Progenitor cell of endocrine pancreas (in vitro differentiated cells): Measurements from ENCODE around the gene RABL6. TPM values are rescaled to one million over a fixed set of nuclear protein-coding genes. Genes with fewer than 3 reads are reported as not detected.
"Not testable (repeated sequence)": the region's sequence is repeated elsewhere in the genome, so short reads cannot be mapped to it uniquely, and the experiment has no call there.

Experiments
- DNase-seq: peaks from one replicate; pipeline ENCODE4 v3.0.0; 2021; ENCODE audit warnings: low spot score; ENCODE audit not compliant: unreplicated experiment
- H3K27ac Mint-ChIP-seq: 2 replicates; pipeline ENCODE4 v1.8.0; 2021; ENCODE audit warnings: mild to moderate bottlenecking, moderate library complexity, mixed read lengths
- H3K27me3 Mint-ChIP-seq: 2 replicates; pipeline ENCODE4 v1.8.0; 2021; ENCODE audit warnings: mixed read lengths
- H3K36me3 Mint-ChIP-seq: 2 replicates; pipeline ENCODE4 v1.8.0; 2022; ENCODE audit warnings: mixed read lengths; ENCODE audit not compliant: insufficient read depth
- H3K4me1 Mint-ChIP-seq: 2 replicates; pipeline ENCODE4 v1.8.0; 2021; ENCODE audit warnings: low read depth, mixed read lengths
- H3K4me3 Mint-ChIP-seq: 2 replicates; pipeline ENCODE4 v1.8.0; 2021; ENCODE audit warnings: low read depth, mild to moderate bottlenecking, moderate library complexity, mixed read lengths
- H3K9me3 Mint-ChIP-seq: 2 replicates; pipeline ENCODE4 v1.8.0; 2021; ENCODE audit warnings: low read depth, mixed read lengths
- CTCF ChIP-seq: fragments of 200-600 bp; sonication (generic); IDR thresholded peaks from one replicate; pipeline ENCODE4 v1.5.0; 2021; ENCODE audit warnings: antibody characterized with exemption, mild to moderate bottlenecking; ENCODE audit not compliant: unreplicated experiment
- total RNA-seq: library from RNA; stranded (reverse); gene quantifications from 2 replicates; pipeline ENCODE4 v1.2.1, GENCODE V29; 2021

RABL6 gene
- total RNA-seq, 1 donor from 2014 or later, result 129 TPM

GRCh38 chr9:136799079-136799853 is 8.5 kb upstream of the RABL6 start:
- Mint-ChIP-seq H3K4me1 (peaks cover 26% of the 10 kb centered on the region), H3K27me3 (no peaks in the 10 kb centered on the region), H3K9me3 (no peaks in the 10 kb centered on the region), H3K36me3 (no peaks in the 10 kb centered on the region), H3K4me3 (peak overlapping the region; percentile 61), H3K27ac (peak overlapping the region; percentile 73)
- no peak for TF ChIP-seq CTCF
- DNase-seq, result no peak

- H3K36me3 Mint-ChIP-seq, result no peaks in the 10 kb centered on the region
These were observed 7.7 kb upstream of the RABL6 start for GRCh38 chr9:136799854-136800657.

GRCh38 chr9:136802321-136802720 is 5.4 kb upstream of the RABL6 start:
- no peak overlapping the region for H3K27ac Mint-ChIP-seq
- no peaks in the 10 kb centered on the region for H3K27me3 Mint-ChIP-seq
- TF ChIP-seq CTCF, result no peak
- no peaks in the 10 kb centered on the region for H3K36me3 Mint-ChIP-seq
- H3K9me3 Mint-ChIP-seq, result no peaks in the 10 kb centered on the region
- H3K4me1 Mint-ChIP-seq, result peaks cover 12% of the 10 kb centered on the region
- no peak for DNase-seq
- H3K4me3 Mint-ChIP-seq, result no peak overlapping the region

More at GRCh38 chr9:136799854-136800657, 7.7 kb upstream of the RABL6 start:
- TF ChIP-seq CTCF, result no peak
- Mint-ChIP-seq H3K27me3 (no peaks in the 10 kb centered on the region), H3K27ac (peak overlapping the region; percentile 89), H3K4me1 (peaks cover 26% of the 10 kb centered on the region), H3K9me3 (no peaks in the 10 kb centered on the region), H3K4me3 (peak overlapping the region; percentile 87)
- DNase-seq, result peak; percentile 91

- H3K4me3 Mint-ChIP-seq, H3K9me3 Mint-ChIP-seq, H3K36me3 Mint-ChIP-seq, DNase-seq, H3K27me3 Mint-ChIP-seq: not testable (repeated sequence)
- H3K4me1 Mint-ChIP-seq, result peaks cover 11% of the 10 kb centered on the region
- peak overlapping the region; percentile 81 for H3K27ac Mint-ChIP-seq
These were observed 4.7 kb upstream of the RABL6 start for GRCh38 chr9:136803009-136803550.

- no peak for DNase-seq
- no peak overlapping the region for H3K4me3 Mint-ChIP-seq
- peaks cover 12% of the 10 kb centered on the region for H3K4me1 Mint-ChIP-seq
- TF ChIP-seq CTCF, result no peak
- no peaks in the 10 kb centered on the region for H3K27me3 Mint-ChIP-seq
- H3K27ac Mint-ChIP-seq, result peak overlapping the region; percentile 81
- no peaks in the 10 kb centered on the region for H3K36me3 Mint-ChIP-seq
- no peaks in the 10 kb centered on the region for H3K9me3 Mint-ChIP-seq
These were observed 3.9 kb upstream of the RABL6 start for GRCh38 chr9:136803551-136804508.
